Mesothelial cell of epicardium (in vitro differentiated cells): ENCODE measurements around the gene SLX4IP. TPM values are rescaled to one million over a fixed set of nuclear protein-coding genes. Genes with fewer than 3 reads are reported as not detected.

Experiments
- DNase-seq, 2 experiments: peaks; one replicate each; pipeline ENCODE4 v3.0.0; 2021; ENCODE audit warnings: low spot score in 2 of 2; ENCODE audit not compliant: unreplicated experiment in 2 of 2
- H3K27ac Mint-ChIP-seq: 2 replicates; pipeline ENCODE4 v1.8.0; 2021; ENCODE audit warnings: mixed read lengths
- H3K27me3 Mint-ChIP-seq: 2 replicates; pipeline ENCODE4 v1.8.0; 2021; ENCODE audit warnings: low read depth, mixed read lengths
- H3K36me3 Mint-ChIP-seq: 2 replicates; pipeline ENCODE4 v1.8.0; 2021; ENCODE audit warnings: mixed read lengths
- H3K4me1 Mint-ChIP-seq: 2 replicates; pipeline ENCODE4 v1.8.0; 2021; ENCODE audit warnings: mixed read lengths
- H3K4me3 Mint-ChIP-seq: 2 replicates; pipeline ENCODE4 v1.8.0; 2021; ENCODE audit warnings: mild to moderate bottlenecking, moderate library complexity, mixed read lengths
- H3K9me3 Mint-ChIP-seq: 2 replicates; pipeline ENCODE4 v1.8.0; 2021; ENCODE audit warnings: mixed read lengths
- CTCF ChIP-seq: fragments of 200-600 bp; sonication (generic); IDR thresholded peaks from one replicate; pipeline ENCODE4 v1.5.0; 2021; ENCODE audit warnings: antibody characterized with exemption; ENCODE audit not compliant: unreplicated experiment
- total RNA-seq: library from RNA; stranded (reverse); gene quantifications from 3 replicates; pipeline ENCODE4 v1.2.1, GENCODE V29; 2021

Gene SLX4IP
- total RNA-seq, 1 donor from 2014 or later = 10.4 TPM

GRCh38 chr20:10551732-10552724 is 116.9 kb downstream of the SLX4IP start:
- H3K27me3 Mint-ChIP-seq = no peaks in the 10 kb centered on the region
- H3K27ac Mint-ChIP-seq = peak overlapping the region; percentile 82

GRCh38 chr20:10553326-10553984 is 118.3 kb downstream of the SLX4IP start:
- peak; percentile 74 for TF ChIP-seq CTCF
- peaks cover 51% of the 10 kb centered on the region for H3K4me1 Mint-ChIP-seq
- no peaks in the 10 kb centered on the region for H3K36me3 Mint-ChIP-seq
- no peak overlapping the region for H3K4me3 Mint-ChIP-seq
- no peaks in the 10 kb centered on the region for H3K27me3 Mint-ChIP-seq
- H3K27ac Mint-ChIP-seq = no peak overlapping the region
- H3K9me3 Mint-ChIP-seq = no peaks in the 10 kb centered on the region
- DNase-seq = peak; percentile 32 to 58

More at GRCh38 chr20:10551732-10552724, 116.9 kb downstream of the SLX4IP start:
- Mint-ChIP-seq H3K4me1 (peaks cover 50% of the 10 kb centered on the region), H3K9me3 (no peaks in the 10 kb centered on the region), H3K4me3 (no peak overlapping the region), H3K36me3 (no peaks in the 10 kb centered on the region)
- TF ChIP-seq CTCF = no peak
- DNase-seq = no peak

- no peak for TF ChIP-seq CTCF
- no peak overlapping the region for H3K27ac Mint-ChIP-seq
- H3K27me3 Mint-ChIP-seq = no peaks in the 10 kb centered on the region
- peaks cover 54% of the 10 kb centered on the region for H3K4me1 Mint-ChIP-seq
- H3K9me3 Mint-ChIP-seq = no peaks in the 10 kb centered on the region
- H3K36me3 Mint-ChIP-seq = no peaks in the 10 kb centered on the region
- DNase-seq = no peak
- no peak overlapping the region for H3K4me3 Mint-ChIP-seq
Observed at GRCh38 chr20:10554285-10554684, 119.2 kb downstream of the SLX4IP start.

GRCh38 chr20:10555393-10555792 is 120.3 kb downstream of the SLX4IP start:
- H3K4me3 Mint-ChIP-seq = no peak overlapping the region
- H3K9me3 Mint-ChIP-seq = no peaks in the 10 kb centered on the region
- H3K4me1 Mint-ChIP-seq = peaks cover 63% of the 10 kb centered on the region
- no peak for TF ChIP-seq CTCF
- H3K36me3 Mint-ChIP-seq = no peaks in the 10 kb centered on the region
- DNase-seq = no peak
- H3K27ac Mint-ChIP-seq = no peak overlapping the region
- no peaks in the 10 kb centered on the region for H3K27me3 Mint-ChIP-seq

- H3K27me3 Mint-ChIP-seq = no peaks in the 10 kb centered on the region
- no peak for TF ChIP-seq CTCF
- H3K36me3 Mint-ChIP-seq = no peaks in the 10 kb centered on the region
- H3K4me3 Mint-ChIP-seq = no peak overlapping the region
- H3K27ac Mint-ChIP-seq = peak overlapping the region; percentile 1
- H3K9me3 Mint-ChIP-seq = no peaks in the 10 kb centered on the region
- no peak for DNase-seq
- peaks cover 64% of the 10 kb centered on the region for H3K4me1 Mint-ChIP-seq
Observed at GRCh38 chr20:10555865-10556308, 120.8 kb downstream of the SLX4IP start.
